ENCODE results near the gene POLDIP3. TPM values are rescaled to one million over a fixed set of nuclear protein-coding genes. Genes with fewer than 3 reads are reported as not detected.
"Not testable (repeated sequence)": the region's sequence is repeated elsewhere in the genome, so short reads cannot be mapped to it uniquely, and the experiment has no call there.

Gene POLDIP3
- total RNA-seq, 3 donors from 2014 or later: 58.6 to 65.8 (median 65.0) TPM

- intact Hi-C loops (cut with DNase I, micrococcal nuclease): no loop called here
- no peak for TF ChIP-seq CTCF (IDR thresholded peaks at IDR 0.05)
- no peak overlapping the region for H3K4me3 ChIP-seq
- H3K36me3 ChIP-seq (ENCODE audit: low read depth): peaks cover 4% of the 10 kb centered on the region
- DNase-seq (no peak), ATAC-seq (no peak)
- H3K4me1 ChIP-seq (ENCODE audit: low read depth): peaks cover 54% of the 10 kb centered on the region
- no peaks in the 10 kb centered on the region for H3K9me3 ChIP-seq
Observed at GRCh38 chr22:42620084-42620483, 5.4 kb upstream of the POLDIP3 start.

DNA sequence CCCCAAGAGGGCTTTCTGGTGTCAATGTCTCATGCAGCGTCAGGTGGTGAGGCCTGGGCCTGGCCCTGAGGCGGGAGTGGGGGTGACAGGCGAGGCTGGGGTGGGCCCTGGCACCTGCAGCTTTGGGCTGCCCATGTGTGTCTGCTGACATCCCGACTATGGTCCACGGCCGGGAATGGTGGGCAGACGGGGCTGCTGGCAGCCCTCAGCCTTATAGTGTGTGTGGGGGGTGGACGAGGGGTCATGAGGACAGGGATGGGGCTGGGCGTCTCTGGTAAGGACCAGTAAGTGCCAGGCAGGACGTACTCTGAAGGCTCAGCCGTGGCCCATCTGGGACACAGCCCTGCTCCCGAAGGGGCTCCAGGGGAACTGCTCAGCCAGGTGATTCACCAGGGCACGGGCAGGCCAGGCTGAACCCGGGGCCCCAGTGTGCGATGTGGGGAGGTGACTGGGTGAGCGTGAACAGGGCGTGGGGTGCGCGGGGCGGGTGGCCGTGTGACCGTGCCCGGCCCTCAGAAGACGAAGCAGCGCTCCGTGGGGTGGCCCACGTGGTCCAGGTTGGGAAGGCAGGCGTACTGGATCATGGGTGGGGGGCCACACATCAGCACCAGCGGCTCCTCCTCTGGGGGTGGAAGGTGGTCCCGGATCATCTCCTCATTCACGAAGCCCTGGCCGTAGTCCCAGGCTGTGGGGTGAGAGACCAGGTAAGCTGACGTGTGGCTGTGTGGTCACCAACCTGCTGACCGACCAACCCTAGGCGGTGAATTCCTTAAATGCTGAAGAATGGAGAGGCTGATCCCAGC lies 4.8 kb upstream of the POLDIP3 start:
- DNase-seq (no peak), ATAC-seq (no peak)
- Histone ChIP-seq H3K9me3 (no peaks in the 10 kb centered on the region), H3K4me1 (ENCODE audit: low read depth) (peaks cover 54% of the 10 kb centered on the region), H3K36me3 (ENCODE audit: low read depth) (peaks cover 9% of the 10 kb centered on the region), H3K4me3 (no peak overlapping the region)
- no peak for TF ChIP-seq CTCF (IDR thresholded peaks at IDR 0.05)
- intact Hi-C loops (cut with DNase I, micrococcal nuclease): no loop called here

GRCh38 chr22:42617155-42617983 lies 2.7 kb upstream of the POLDIP3 start:
- TF ChIP-seq CTCF (IDR thresholded peaks at IDR 0.05): no peak
- intact Hi-C loops (cut with DNase I, micrococcal nuclease): no loop called here

GRCh38 chr22:42615860-42616175 lies 1.1 kb upstream of the POLDIP3 start:
- H3K36me3 ChIP-seq (ENCODE audit: low read depth); H3K9me3 ChIP-seq; intact Hi-C loops (cut with DNase I, micrococcal nuclease); H3K4me3 ChIP-seq; ATAC-seq: not testable (repeated sequence)
- peaks cover 45% of the 10 kb centered on the region for H3K4me1 ChIP-seq (ENCODE audit: low read depth)
- DNase-seq: peak in 2 of 3 donors; percentile 42 to 60

More at GRCh38 chr22:42617155-42617983, 2.7 kb upstream of the POLDIP3 start:
- peak in 1 of 3 donors; percentile 27 for DNase-seq
- no peak overlapping the region for H3K4me3 ChIP-seq
- peaks cover 53% of the 10 kb centered on the region for H3K4me1 ChIP-seq (ENCODE audit: low read depth)
- H3K36me3 ChIP-seq (ENCODE audit: low read depth): peaks cover 6% of the 10 kb centered on the region
- ATAC-seq: no peak
- no peaks in the 10 kb centered on the region for H3K9me3 ChIP-seq

GRCh38 chr22:42615092-42615859 lies 593 bp upstream of the POLDIP3 start:
- Histone ChIP-seq H3K36me3 (ENCODE audit: low read depth) (peaks cover 6% of the 10 kb centered on the region), H3K9me3 (no peaks in the 10 kb centered on the region), H3K4me1 (ENCODE audit: low read depth) (peaks cover 44% of the 10 kb centered on the region), H3K4me3 (peak overlapping the region; percentile 72)
- peak; percentile 72 for ATAC-seq
- no peak for TF ChIP-seq CTCF (IDR thresholded peaks at IDR 0.05)
- intact Hi-C loops (cut with DNase I, micrococcal nuclease): no loop called here
- DNase-seq: peak; percentile 87 to 91 (median 89)
